Prostate gland (tissue), 2 donors: Measurements from ENCODE around the gene KCNRG.
"Not testable (repeated sequence)": the region's sequence is repeated elsewhere in the genome, so short reads cannot be mapped to it uniquely, and the experiment has no call there.

Experiments
- POLR2A ChIP-seq: fragments of 450-650 bp; IDR thresholded peaks from one replicate; pipeline ENCODE4 v1.6.1; 2016; ENCODE audit warnings: antibody characterized with exemption, mild to moderate bottlenecking
- POLR2AphosphoS5 ChIP-seq: sonication (generic); formaldehyde crosslinking; IDR thresholded peaks from one replicate; pipeline ENCODE4 v1.6.1; 2017; ENCODE audit warnings: antibody characterized with exemption
- TF ChIP-seq, protein P1 (sequence below), 4 experiments: fragments of 200-600 bp in 2 of 4; fragments of 450-650 bp in 2 of 4; sonication (generic) in 2 of 4; IDR thresholded peaks; 1 replicate in 3 of 4; 2 replicates in 1 of 4; pipeline ENCODE4 v1.5.1; 2016 to 2019; ENCODE audit warnings: antibody characterized with exemption in 4 of 4, mild to moderate bottlenecking in 2 of 4, moderate library complexity in 2 of 4

DNA sequence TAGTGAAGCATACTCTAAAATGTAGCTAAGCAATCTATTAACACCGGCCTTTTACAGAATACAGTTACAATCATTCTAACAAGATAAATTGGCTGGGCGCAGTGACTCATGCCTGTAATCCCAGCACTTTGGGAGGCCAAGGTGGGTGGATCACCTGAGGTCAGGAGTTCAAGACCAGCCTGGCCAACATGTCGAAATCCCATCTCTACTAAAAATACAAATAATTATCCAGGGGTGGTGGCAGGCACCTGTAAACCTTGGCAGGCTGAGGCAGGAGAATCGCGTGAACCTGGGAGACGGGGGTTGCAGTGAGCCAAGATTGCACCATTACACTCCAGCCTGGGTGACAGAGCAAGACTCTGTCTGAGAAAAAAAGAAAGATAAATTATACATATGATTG lies 24.6 kb upstream of the KCNRG start:
- TF ChIP-seq, protein P1, sequence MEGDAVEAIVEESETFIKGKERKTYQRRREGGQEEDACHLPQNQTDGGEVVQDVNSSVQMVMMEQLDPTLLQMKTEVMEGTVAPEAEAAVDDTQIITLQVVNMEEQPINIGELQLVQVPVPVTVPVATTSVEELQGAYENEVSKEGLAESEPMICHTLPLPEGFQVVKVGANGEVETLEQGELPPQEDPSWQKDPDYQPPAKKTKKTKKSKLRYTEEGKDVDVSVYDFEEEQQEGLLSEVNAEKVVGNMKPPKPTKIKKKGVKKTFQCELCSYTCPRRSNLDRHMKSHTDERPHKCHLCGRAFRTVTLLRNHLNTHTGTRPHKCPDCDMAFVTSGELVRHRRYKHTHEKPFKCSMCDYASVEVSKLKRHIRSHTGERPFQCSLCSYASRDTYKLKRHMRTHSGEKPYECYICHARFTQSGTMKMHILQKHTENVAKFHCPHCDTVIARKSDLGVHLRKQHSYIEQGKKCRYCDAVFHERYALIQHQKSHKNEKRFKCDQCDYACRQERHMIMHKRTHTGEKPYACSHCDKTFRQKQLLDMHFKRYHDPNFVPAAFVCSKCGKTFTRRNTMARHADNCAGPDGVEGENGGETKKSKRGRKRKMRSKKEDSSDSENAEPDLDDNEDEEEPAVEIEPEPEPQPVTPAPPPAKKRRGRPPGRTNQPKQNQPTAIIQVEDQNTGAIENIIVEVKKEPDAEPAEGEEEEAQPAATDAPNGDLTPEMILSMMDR (IDR thresholded peaks at IDR 0.05) = not testable (repeated sequence)
- TF ChIP-seq POLR2A, POLR2AphosphoS5: not testable (repeated sequence)
